HG03354 (cell line): ENCODE results near the gene MAGI2.
"Not testable (repeated sequence)": the region's sequence is repeated elsewhere in the genome, so short reads cannot be mapped to it uniquely, and the experiment has no call there.

ENCODE experiments used
- ATAC-seq: cut with Tn5 transposase; IDR thresholded peaks from one replicate; pipeline ENCODE4 v1.9.1; 2021; ENCODE audit warnings: mild to moderate bottlenecking; ENCODE audit not compliant: unreplicated experiment, poor library complexity, severe bottlenecking

MAGI2 gene

DNA sequence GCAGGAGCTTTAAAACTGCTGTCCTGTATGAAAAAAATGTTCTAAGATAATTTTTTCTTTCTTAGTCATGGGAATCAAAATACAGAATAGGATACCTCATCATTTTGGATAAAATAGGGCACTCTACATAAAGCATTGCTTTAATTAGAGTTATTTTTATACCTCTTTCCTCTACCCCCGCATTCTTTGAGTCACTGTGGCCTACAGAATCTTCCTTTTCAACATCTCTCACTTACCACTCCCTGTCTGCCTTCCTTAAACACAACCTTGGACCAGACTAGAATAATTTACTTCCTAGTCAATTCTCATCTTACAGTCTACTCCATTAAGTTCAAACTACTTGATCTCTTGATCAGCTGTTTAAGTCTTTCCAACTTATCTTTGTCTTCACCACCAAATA, 1192.6 kb downstream of the MAGI2 start:
- no peak for ATAC-seq

- no peak for ATAC-seq
Measured at GRCh38 chr7:78254726-78255055, 1198.8 kb downstream of the MAGI2 start.

DNA sequence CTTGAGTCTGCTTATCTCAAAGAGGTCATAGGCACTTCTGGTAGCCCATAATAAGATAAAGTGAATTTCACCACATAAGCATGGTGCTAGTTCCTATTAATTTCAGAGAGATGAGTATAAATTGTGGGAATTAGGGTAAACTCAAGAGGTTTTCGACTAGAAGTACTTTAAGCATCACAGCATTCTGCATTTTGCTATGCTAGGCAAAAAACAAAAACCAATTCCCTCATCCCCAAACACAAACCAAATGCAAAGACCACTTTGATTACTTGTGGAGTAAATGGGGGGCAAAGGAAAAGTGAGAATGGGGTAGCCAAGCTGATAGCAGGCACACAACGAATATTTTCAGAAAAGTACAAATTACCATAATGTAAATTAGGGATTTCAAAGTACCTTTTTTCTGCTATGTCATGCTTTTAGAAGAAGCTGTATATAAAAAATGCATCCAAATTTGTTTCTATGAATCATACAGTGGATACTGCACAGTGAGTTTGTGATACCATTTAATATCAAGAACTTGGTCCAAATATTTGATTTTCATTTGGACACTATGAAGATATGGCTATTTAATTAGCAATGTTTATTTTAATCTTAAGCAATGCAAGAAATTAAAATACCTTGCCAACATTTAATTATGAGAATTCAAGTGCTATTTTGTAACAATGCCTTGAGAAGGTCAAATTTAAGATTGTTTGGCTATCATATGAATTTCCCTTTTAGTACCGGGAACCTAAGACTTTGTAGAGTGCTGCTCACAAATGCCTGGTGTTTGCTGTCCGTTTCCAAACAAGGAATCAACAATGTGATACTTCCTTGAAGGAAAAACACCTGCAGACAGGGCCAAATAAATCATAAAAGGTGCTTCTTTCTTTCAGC, 1199.4 kb downstream of the MAGI2 start:
- no peak for ATAC-seq

GRCh38 chr7:78248867-78249266, 1204.6 kb downstream of the MAGI2 start:
- no peak for ATAC-seq

- no peak for ATAC-seq
Measured at GRCh38 chr7:78247910-78248689, 1205.4 kb downstream of the MAGI2 start.

- not testable (repeated sequence) for ATAC-seq
Measured at GRCh38 chr7:78240179-78240578, 1213.3 kb downstream of the MAGI2 start.

DNA sequence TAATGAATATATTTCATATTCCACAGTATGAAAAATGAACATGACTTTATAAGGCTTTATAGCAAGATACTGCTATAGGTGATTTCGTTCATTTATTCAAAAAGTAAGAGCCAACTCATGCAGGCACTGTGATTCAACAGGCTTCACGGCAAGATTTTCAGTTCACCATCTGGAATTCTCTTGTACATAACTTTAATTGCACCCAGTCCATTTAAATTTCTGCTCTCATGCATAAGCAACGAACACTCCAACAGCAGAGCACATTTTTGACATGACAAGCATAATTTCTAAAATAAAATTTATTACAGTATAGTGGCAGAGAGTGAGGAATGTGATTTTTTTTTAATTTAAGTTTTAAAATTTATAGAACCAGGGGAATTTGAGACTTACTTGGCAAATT, 1218.8 kb downstream of the MAGI2 start:
- ATAC-seq, result no peak

GRCh38 chr7:78232806-78233205, 1220.7 kb downstream of the MAGI2 start:
- no peak for ATAC-seq

DNA sequence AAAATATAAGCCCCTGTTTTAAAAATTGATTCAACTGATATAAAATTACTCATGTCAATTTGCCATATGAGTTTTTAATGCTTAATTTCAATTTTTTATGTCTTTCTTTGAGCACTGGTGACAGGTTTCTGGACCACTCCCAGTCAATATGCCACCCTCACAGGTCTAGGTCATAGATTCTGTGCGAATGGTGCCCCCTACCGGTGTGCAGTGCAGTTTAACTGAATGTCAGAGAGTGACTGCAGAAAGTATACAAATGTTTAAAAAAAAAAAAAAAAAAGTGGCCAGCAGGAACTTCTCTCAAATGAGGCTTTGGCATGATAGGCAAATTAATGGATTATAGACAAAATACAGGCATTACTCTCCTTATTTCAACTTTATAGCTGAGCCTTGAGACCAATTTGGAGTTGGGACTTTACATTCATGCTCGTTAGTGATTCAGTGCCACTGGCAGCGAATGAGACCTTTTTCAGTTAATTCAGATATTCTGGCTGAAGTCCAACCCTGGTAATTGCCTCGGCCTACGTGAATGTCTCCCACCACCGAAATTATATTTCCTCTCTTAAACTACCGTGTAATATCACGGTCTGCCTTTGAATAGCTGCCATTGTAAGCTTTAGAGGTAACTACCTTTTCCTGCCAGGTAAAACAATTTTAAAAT, 1227.3 kb downstream of the MAGI2 start:
- no peak for ATAC-seq

- no peak for ATAC-seq
Measured at GRCh38 chr7:78225534-78225933, 1227.9 kb downstream of the MAGI2 start.

DNA sequence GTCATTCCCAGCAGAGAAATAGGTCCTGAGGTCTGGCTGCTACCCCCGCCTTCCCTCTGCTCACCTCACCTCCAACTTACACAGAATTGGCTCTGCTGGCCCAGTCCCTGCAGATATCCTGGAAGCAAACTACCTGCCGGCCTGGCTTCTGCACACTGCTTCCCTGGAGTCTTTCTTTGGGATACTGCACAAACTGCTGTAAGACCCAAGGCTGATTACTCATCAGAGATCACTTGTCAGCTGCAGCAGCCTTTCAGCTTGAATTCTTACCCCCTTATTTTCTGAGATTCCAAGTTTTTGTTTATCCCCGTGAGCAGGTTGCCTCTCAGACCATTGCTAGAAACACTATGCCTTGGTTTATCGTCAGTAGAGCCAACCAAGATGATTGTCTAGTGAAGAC, 1228.5 kb downstream of the MAGI2 start:
- no peak for ATAC-seq

DNA sequence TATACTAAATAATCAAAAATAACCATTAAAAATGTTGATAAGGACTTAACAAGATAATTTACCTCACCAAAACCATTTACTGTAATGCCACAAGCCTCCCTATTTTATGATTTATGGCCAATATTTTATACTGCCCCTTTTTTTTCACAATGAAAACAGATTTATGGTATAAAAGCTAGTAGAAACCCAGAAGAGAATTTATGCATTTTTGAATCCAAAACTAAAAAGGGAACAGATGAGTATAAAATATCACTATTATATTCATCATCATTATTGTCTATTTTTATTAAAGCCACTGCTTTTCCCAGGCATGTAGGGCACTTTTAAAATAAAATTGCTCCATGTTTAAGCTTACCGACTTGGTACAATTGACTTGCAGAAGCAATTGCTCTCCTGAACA, 1229.9 kb downstream of the MAGI2 start:
- no peak for ATAC-seq

DNA sequence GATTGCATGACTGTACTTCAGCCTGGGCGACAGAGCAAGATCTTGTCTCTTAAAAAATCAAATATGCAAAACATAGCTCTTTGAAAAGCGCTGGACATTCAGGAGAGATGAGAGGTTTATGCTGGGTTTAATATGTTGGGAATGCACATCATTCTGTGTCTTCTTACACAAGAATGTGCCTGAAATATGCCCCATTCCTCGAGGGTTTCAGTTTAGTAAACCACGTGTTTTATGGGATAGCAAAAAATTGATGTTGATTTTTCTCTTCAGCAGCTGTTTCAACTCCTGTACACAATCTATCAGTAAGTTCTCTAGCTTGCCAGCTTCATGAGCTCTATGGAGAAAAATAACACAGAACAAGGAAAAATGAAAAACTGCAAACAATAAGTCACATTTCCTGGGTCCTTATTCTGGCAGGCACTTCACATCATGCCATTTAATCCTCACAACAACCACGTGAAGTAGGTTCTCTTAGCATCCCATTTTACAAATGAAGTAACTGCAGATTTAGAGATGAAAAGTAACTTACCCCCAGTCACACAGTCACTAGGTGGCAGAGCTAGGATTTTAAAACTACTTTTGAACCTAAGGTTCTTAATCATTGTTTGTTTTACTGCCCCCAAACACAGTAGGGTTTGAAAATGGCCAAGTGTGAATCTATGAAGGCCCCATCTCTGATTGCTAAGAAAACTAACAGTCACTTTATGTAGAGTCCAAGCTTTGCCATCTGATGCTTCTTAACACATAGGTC, 1231.3 kb downstream of the MAGI2 start:
- no peak for ATAC-seq

DNA sequence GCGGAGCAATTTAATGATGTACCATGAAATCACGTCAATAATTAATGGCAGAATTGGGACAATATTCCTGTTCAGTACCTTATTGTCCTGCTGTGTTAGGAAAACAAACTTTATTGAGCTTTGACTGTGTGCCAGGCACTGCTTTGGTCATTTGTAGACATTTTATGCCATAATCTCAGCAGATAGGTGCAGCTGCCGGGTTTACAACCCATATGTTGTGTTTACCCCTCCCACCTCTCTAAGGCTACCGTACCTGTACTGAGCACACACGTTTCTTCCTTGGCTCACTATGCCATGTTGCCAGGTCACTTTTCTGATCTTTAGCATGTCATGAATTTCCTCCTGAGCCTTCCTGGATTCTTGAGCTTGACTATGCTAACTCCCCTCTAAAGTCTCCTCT, 1232.7 kb downstream of the MAGI2 start:
- ATAC-seq, result no peak

DNA sequence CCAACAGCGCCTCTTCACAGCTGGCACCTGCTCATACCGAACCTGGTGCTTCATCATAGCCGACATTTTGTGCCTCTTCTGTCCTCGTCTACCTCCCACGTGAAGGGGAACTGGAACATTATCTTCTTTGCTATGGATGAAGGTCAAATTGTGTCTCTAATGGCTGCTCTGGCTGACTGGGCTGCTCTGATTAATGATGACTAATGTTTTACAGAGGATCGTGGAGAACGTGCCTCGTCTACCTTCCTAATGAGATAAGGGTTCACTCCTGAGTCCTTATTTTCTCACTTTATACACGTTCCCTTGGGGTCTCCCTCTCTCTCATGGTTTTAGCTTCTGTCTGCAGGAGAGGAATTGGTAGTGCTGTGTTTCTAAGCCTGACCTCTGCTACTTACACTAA, 1234.6 kb downstream of the MAGI2 start:
- ATAC-seq, result no peak

- no peak for ATAC-seq
Measured at GRCh38 chr7:78218051-78218450, 1235.4 kb downstream of the MAGI2 start.

DNA sequence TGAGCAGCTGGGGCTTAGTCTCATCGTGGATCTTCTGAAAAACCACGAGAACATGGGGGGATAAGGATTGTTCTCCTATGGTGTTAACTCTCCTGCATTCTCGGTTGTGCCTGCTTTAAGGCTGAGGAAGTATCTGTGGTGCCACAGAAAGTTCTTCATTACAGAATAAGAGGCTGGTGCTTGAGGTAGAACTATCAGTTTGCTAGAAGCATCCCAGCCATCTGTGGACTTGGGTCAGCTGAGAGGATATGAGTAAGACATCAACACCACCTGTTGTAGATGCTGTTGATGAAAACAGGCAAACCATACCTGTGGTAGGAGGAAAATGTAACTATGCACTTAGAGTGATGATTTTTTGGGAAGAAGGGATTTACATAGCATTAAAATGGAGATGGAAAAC, 1238.3 kb downstream of the MAGI2 start:
- ATAC-seq, result no peak

GRCh38 chr7:78213402-78213801, 1240.1 kb downstream of the MAGI2 start:
- ATAC-seq, result no peak

DNA sequence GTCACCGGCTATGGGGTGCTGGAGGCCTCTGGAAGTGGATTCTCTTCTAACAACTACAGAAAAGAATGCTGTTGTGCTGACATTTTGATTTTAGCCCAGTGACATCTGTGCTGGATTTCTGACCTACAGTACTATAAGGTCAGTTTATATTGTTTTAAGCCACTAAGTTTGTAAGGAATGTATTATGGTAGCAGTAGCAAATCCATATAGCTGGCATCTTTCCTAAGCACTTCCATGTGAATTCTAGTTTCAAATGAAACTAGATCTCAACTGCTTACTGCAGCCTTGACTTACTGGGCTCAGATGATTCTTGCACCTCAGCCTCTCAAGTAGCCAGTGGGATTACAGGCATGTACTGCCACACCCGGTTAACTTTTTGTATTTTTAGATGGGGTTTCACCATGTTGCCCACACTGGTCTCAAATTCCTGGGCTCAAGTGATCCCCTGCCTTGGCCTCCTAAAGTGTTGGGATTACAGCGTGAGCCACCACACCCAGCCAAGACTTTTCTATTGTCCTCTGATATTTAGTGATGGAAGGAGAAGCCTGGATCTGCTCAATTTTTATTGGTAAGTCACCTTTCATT, 1240.9 kb downstream of the MAGI2 start:
- no peak for ATAC-seq

DNA sequence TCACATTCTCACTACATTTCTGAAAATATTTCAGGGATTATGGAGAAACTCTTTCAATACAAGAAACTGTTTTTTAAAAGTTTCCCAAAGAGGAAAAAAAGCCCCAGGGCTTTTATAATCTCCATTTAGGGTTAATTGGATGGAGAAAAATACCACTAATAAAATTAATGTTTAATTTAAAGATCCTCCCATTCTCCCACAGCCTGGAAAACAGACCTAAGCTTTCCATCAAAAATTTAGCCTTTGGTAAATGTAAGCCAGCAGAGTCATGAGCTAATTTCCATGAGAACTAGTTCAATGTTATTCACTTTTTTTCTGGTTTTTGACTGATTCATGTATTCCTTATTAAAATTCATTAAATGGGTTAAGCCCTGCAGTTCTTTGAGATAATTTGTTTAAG, 1246.2 kb downstream of the MAGI2 start:
- ATAC-seq, result no peak
